ENCODE measurements around the gene LPCAT4. TPM values are rescaled to one million over a fixed set of nuclear protein-coding genes. Genes with fewer than 3 reads are reported as not detected.

Gene LPCAT4
- total and polyA plus RNA-seq, 9 of the 15 experiments (the other 6 are each of a cell fraction or from before 2014, with no cell fraction given): 7.3 to 34.3 (median 14.4) TPM

- TF ChIP-seq NEUROD1 (IDR thresholded peaks at IDR 0.05; ENCODE audit: borderline replicate concordance, low read depth, low read length, partially characterized antibody): peak; percentile 30
- TF ChIP-seq ZNF263 (CRISPR knock-in tag; IDR thresholded peaks at IDR 0.05; ENCODE audit: borderline replicate concordance): peak; percentile 43; the same call in 1 of the 2 replicates
- TF ChIP-seq SMAD4 (CRISPR knock-in tag; conservative IDR thresholded peaks at IDR 0.05): peak; percentile 60
- peak in 1 of 2 experiments; percentile 4; a peak in 1 of 4 replicates for TF ChIP-seq RCOR1 (IDR thresholded peaks at IDR 0.05; ENCODE audit: borderline replicate concordance in 1 of 2, low read depth in 2 of 2, low read length in 2 of 2)
- TF ChIP-seq FOXA3 (CRISPR knock-in tag; conservative IDR thresholded peaks at IDR 0.05 in 1 of 2, IDR thresholded peaks at IDR 0.05 in 1 of 2): peak in 1 of 2 experiments; percentile 79; a peak in 2 of 4 replicates
- TF ChIP-seq YY1 (IDR thresholded peaks at IDR 0.05; ENCODE audit: borderline replicate concordance in 1 of 3, control insufficient read depth in 1 of 3, extremely low read depth in 1 of 3, insufficient read depth in 3 of 3, insufficient read length in 1 of 3, insufficient replicate concordance in 2 of 3, low read depth in 1 of 3, low read length in 2 of 3): peak in 1 of 3 experiments; percentile 52
- peak; percentile 50; the same call in 1 of the 2 replicates for TF ChIP-seq ZNF12 (CRISPR knock-in tag; IDR thresholded peaks at IDR 0.05)
- 0 out of 2 replicates have a peak, but pooled peaks have one; percentile 58 for TF ChIP-seq ZNF766 (CRISPR knock-in tag; conservative IDR thresholded peaks at IDR 0.05)
- TF ChIP-seq TFAP4 (CRISPR knock-in tag; IDR thresholded peaks at IDR 0.05; ENCODE audit: borderline replicate concordance): peak; percentile 98
- TF ChIP-seq NKRF (IDR thresholded peaks at IDR 0.05; ENCODE audit: borderline replicate concordance): peak; percentile 60; the same call in 1 of the 2 replicates
- TF ChIP-seq CREBBP (IDR thresholded peaks at IDR 0.05; ENCODE audit: low read depth, low read length): no peak
- no peak for TF ChIP-seq ATF2 (CRISPR knock-in tag; IDR thresholded peaks at IDR 0.05)
- TF ChIP-seq ZNF274 (IDR thresholded peaks at IDR 0.05; ENCODE audit: borderline replicate concordance, low read depth, low read length): no peak
- TF ChIP-seq NR1H2 (CRISPR knock-in tag; IDR thresholded peaks at IDR 0.05): no peak
- TF ChIP-seq FOXM1 (IDR thresholded peaks at IDR 0.05; ENCODE audit: low read depth): no peak
- 0 out of 2 replicates have a peak, but pooled peaks have one; percentile 23 for TF ChIP-seq FOXM1 (CRISPR knock-in tag; IDR thresholded peaks at IDR 0.05; ENCODE audit: low read depth)
- TF ChIP-seq FUS (optimal IDR thresholded peaks at IDR 0.05; ENCODE audit: low read depth, low read length): peak; percentile 75
- TF ChIP-seq KLF1 (tag; IDR thresholded peaks at IDR 0.05): no peak
- TF ChIP-seq NFIC (IDR thresholded peaks at IDR 0.05): peak; percentile 54; the same call in 1 of the 2 replicates
- no peak for TF ChIP-seq POLR3G (IDR thresholded peaks at IDR 0.05; ENCODE audit: extremely low read depth, insufficient read length, insufficient replicate concordance)
- 0 out of 2 replicates have a peak, but pooled peaks have one; percentile 40 for TF ChIP-seq ZNF668 (CRISPR knock-in tag; IDR thresholded peaks at IDR 0.05)
- no peak; the same call in 1 of the 2 replicates for TF ChIP-seq HDAC8 (tag; IDR thresholded peaks at IDR 0.05)
These were observed 29.3 kb downstream of the LPCAT4 start, which contains the start of gene SLC12A6 (continued) for GRCh38 chr15:34337557-34338306.

Data from K562 (cell line).